ENCODE measurements around the gene FBXW11.

DNA sequence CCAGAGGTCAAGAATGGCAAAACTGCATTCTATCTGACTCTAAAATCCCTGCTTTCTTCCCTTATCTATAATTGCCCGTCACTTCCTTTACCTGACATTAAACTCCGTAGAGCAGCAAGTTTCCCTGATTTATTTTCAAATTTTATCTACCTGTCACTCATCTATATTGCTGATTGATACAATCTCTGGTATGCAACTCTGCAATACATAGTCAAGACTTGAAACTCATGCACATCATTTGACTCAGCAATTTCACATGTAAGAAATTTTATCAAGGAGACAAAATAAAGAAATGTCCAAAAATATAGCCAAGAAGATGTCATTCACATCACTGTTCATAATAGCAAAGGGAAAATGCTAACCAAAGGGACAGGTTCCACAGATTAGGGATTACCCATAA lies 39.5 kb downstream of the FBXW11 start:
- no peak for TF ChIP-seq POLR2A (IDR thresholded peaks at IDR 0.05; ENCODE audit: low read depth, low read length)
- TF ChIP-seq SRF (IDR thresholded peaks at IDR 0.05; ENCODE audit: low read depth in 2 of 2, low read length in 2 of 2) = no peak
- TF ChIP-seq, protein P1, sequence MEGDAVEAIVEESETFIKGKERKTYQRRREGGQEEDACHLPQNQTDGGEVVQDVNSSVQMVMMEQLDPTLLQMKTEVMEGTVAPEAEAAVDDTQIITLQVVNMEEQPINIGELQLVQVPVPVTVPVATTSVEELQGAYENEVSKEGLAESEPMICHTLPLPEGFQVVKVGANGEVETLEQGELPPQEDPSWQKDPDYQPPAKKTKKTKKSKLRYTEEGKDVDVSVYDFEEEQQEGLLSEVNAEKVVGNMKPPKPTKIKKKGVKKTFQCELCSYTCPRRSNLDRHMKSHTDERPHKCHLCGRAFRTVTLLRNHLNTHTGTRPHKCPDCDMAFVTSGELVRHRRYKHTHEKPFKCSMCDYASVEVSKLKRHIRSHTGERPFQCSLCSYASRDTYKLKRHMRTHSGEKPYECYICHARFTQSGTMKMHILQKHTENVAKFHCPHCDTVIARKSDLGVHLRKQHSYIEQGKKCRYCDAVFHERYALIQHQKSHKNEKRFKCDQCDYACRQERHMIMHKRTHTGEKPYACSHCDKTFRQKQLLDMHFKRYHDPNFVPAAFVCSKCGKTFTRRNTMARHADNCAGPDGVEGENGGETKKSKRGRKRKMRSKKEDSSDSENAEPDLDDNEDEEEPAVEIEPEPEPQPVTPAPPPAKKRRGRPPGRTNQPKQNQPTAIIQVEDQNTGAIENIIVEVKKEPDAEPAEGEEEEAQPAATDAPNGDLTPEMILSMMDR (IDR thresholded peaks at IDR 0.05 in 2 of 3, conservative IDR thresholded peaks at IDR 0.05 in 1 of 3; ENCODE audit: control insufficient read depth in 2 of 3, extremely low read depth in 1 of 3, insufficient read depth in 1 of 3, low read depth in 3 of 3, low read length in 3 of 3) = no peak
- TF ChIP-seq EGR1 (IDR thresholded peaks at IDR 0.05; ENCODE audit: borderline replicate concordance in 1 of 2, low read depth in 2 of 2, low read length in 2 of 2) = no peak
- TF ChIP-seq IRF4 (IDR thresholded peaks at IDR 0.05; ENCODE audit: low read depth, low read length) = no peak
- no peak for TF ChIP-seq POLR2AphosphoS5 (IDR thresholded peaks at IDR 0.05; ENCODE audit: low read length)
- TF ChIP-seq, protein P2, sequence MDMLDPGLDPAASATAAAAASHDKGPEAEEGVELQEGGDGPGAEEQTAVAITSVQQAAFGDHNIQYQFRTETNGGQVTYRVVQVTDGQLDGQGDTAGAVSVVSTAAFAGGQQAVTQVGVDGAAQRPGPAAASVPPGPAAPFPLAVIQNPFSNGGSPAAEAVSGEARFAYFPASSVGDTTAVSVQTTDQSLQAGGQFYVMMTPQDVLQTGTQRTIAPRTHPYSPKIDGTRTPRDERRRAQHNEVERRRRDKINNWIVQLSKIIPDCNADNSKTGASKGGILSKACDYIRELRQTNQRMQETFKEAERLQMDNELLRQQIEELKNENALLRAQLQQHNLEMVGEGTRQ (IDR thresholded peaks at IDR 0.05; ENCODE audit: borderline replicate concordance, low read depth, low read length) = no peak
- TF ChIP-seq TAF1 (IDR thresholded peaks at IDR 0.05; ENCODE audit: borderline replicate concordance, low read depth, low read length) = no peak
- TF ChIP-seq HCFC1 (IDR thresholded peaks at IDR 0.05; ENCODE audit: low read length) = no peak
- no peak for TF ChIP-seq FOXK2 (IDR thresholded peaks at IDR 0.05)
- TF ChIP-seq ETV6 (conservative IDR thresholded peaks at IDR 0.05 in 1 of 2, IDR thresholded peaks at IDR 0.05 in 1 of 2; ENCODE audit: borderline replicate concordance in 1 of 2, low read depth in 1 of 2) = no peak
- no peak for TF ChIP-seq NR2C2 (IDR thresholded peaks at IDR 0.05; ENCODE audit: borderline replicate concordance, control insufficient read depth, insufficient read length, low read depth)
